Jurkat, Clone E6-1 (cell line): ENCODE measurements around the gene TMEM203.

Experiments
- DNase-seq: peaks from one replicate; pipeline ENCODE4 v3.0.0-alpha.2; 2011; ENCODE audit warnings: low read depth, low spot score
- H3K4me3 ChIP-seq: 2 replicates; pipeline ENCODE4 v1.5.1; 2011; ENCODE audit warnings: mild to moderate bottlenecking, low read length, control low read depth, moderate library complexity

Gene TMEM203

GRCh38 chr9:137232101-137232500 is 26.7 kb upstream of the TMEM203 start:
- no peak for DNase-seq
- no peak overlapping the region for H3K4me3 ChIP-seq

GRCh38 chr9:137231372-137232039 is 26.1 kb upstream of the TMEM203 start:
- no peak for DNase-seq
- no peak overlapping the region for H3K4me3 ChIP-seq

DNA sequence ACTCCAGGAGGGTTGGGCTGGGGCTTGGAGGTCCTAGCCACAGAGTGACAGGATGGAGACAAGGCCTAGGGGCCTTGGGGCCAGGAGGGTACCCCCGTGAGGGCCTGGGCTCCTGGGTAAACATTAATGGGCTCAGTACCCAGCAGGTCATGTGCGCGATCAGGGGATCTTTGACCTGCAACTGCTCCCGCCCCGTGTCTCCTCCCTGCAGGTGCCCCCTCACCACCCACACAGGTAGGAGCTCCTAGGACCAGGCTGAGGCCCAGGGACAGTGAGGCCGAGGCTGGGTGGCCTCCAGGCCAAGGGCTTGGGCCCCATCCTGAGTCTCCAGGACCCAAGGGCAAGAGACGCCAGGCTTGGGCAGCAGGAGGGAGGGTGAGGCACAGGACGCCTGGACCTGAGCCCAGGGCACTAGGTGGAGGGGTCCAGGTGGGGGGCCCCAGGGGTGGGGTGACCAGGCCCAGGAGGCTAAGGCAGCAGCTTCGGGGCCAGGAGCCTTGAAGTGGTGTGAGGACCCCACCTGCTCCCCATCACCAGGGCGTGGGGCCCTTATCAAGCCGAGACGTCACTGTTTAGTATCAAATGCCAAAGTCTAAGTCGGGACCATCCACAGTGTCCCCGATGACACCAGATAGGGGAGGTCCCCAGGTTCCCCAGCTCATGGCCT is 25.4 kb upstream of the TMEM203 start, which contains the start of gene SLC34A3:
Gene SLC34A3, plus strand, starts transcription at position 197 of the 667 bp plus-strand sequence. CDS start 802 bp downstream, outside the sequence.
- no peak within 1 kb of the TSS for H3K4me3 ChIP-seq
- DNase-seq: no peak

- no peak for DNase-seq
- H3K4me3 ChIP-seq: no peak overlapping the region
Observed at GRCh38 chr9:137229903-137230704, 24.7 kb upstream of the TMEM203 start.

GRCh38 chr9:137228968-137229896 is 23.8 kb upstream of the TMEM203 start:
- no peak for DNase-seq
- H3K4me3 ChIP-seq: no peak overlapping the region

GRCh38 chr9:137228506-137228967 is 23.1 kb upstream of the TMEM203 start:
- DNase-seq: no peak
- no peak overlapping the region for H3K4me3 ChIP-seq

DNA sequence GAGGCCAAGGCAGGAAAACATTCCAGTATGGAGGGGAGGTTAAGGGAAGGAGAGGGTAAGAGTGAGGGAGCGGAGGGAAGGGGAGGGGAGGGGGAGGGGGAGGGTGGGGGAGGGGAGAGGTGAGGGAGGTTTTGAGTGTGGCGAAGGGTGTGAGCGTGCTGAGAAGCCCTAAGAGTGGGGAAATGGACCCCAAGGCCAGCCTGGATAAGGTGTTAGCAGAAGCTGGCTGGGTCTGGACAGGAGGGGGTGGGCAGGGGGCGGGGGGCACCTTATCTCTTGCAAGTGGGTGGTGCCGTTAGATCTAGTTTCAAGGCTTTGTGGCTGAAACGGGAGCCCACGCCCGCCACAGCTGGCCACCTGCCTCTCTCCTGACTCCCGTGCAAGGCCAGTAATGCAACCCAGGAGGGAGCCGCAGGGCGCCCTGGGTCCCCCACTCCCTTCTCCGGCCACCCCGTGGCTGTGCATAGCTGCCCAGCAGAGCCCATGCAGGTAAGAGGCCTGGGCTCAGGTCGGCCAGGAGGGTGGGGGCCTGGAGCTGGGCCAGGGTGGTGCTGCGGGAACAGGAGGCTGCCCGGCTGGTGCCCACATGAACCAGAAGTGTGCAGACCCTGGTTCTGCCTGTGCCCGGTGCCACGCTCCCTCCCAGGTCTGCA is 22.5 kb upstream of the TMEM203 start:
- no peak for DNase-seq
- H3K4me3 ChIP-seq: no peak overlapping the region

GRCh38 chr9:137227054-137227852 is 21.8 kb upstream of the TMEM203 start, which contains the start of gene RNF224:
Gene RNF224 (plus strand): TSS chr9:137227502. CDS start chr9:137228336, 834 bp downstream.
- DNase-seq: peak; percentile 62
- no peak within 1 kb of the TSS for H3K4me3 ChIP-seq

- no peak for DNase-seq
- H3K4me3 ChIP-seq: no peak overlapping the region
Observed at GRCh38 chr9:137226338-137227053, 21.0 kb upstream of the TMEM203 start.

- DNase-seq: no peak
- no peak overlapping the region for H3K4me3 ChIP-seq
Observed at GRCh38 chr9:137225699-137226331, 20.4 kb upstream of the TMEM203 start.

DNA sequence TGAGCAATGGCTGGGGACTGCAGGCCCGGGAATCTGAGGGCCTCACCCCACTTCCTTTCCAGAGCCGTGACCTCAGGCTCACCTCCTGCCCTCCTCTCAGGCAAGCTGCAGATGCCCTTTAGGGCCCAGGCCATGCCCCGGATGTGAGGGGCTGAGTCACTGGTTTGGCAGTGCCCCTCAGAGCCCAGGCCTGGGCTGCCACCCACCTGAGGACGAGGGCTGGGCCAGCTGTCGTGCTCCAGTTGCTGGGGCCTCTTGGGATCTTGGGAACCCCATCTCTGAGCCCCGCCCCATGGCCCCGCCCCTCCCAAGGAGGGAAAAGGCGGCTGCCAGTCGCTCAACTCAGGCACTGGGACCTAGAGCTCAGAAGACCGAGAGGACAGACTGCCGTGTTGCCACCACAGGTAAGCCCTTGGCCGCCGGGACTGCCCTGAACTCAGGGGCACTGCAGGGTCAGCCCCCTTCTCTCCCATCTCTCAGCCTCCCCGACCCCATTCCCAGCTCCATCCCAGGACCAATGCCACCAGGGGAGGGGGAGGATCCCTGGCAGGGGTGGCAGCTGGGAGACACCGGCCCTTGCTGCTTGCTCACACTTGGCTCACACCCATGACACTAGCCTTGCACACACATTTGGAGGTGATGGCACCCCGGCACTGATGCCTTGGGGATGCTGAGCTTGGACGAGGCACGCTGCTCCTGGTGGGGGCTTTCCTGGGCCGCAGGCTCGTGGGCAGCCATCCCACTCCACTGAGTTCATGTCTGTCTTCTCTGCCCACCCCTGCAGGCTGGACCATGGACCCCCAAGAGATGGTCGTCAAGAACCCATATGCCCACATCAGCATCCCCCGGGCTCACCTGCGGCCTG is 19.6 kb upstream of the TMEM203 start, which contains the start of gene CYSRT1:
Gene CYSRT1, plus strand, starts transcription at position 345 of the 865 bp plus-strand sequence. Its CDS starts 448 bp downstream, at position 793.
- DNase-seq: no peak
- H3K4me3 ChIP-seq: peak within 1 kb of the TSS; percentile 81

GRCh38 chr9:137223078-137223970 is 17.9 kb upstream of the TMEM203 start:
- H3K4me3 ChIP-seq: peak overlapping the region; percentile 81
- peak; percentile 97 for DNase-seq

GRCh38 chr9:137222190-137223077 is 17.0 kb upstream of the TMEM203 start, which contains the start of gene RNF208:
Gene RNF208 (minus strand): TSS chr9:137222240. CDS start chr9:137221212, 1,028 bp downstream.
- DNase-seq: no peak
- peak within 1 kb of the TSS; percentile 81 for H3K4me3 ChIP-seq
